Gastroesophageal sphincter (tissue), 4 donors: ENCODE results near the gene ACSF3. TPM values are rescaled to one million over a fixed set of nuclear protein-coding genes. Genes with fewer than 3 reads are reported as not detected.

ENCODE experiments used
- ATAC-seq: fragments of 150-250 bp; one replicate; pipeline ENCODE4 v1.9.1; 2016; ENCODE audit warnings: mild to moderate bottlenecking, moderate library complexity
- H3K27ac ChIP-seq, 4 donors: fragments of 200-600 bp; sonication (generic) in 3 of 4; 1 replicate in 3 of 4; 2 replicates in 1 of 4; pipeline ENCODE4 v1.5.1; 2016 to 2019
- H3K27me3 ChIP-seq: fragments of 200-600 bp; sonication (generic); one replicate; pipeline ENCODE4 v1.5.1; 2019
- H3K36me3 ChIP-seq, 2 donors: fragments of 200-600 bp; sonication (generic); one replicate each; pipeline ENCODE4 v1.5.1; 2019; ENCODE audit warnings: control low read depth in 1 of 2
- H3K4me1 ChIP-seq, 3 donors: fragments of 200-600 bp; sonication (generic); 1 replicate in 2 of 3; 2 replicates in 1 of 3; pipeline ENCODE4 v1.5.1; 2016 to 2019; ENCODE audit warnings: control low read depth in 2 of 3
- H3K4me3 ChIP-seq, 2 donors: fragments of 200-600 bp; sonication (generic); one replicate each; pipeline ENCODE4 v1.5.1; 2019; ENCODE audit warnings: mild to moderate bottlenecking in 1 of 2, moderate library complexity in 1 of 2
- H3K9me3 ChIP-seq, 3 donors: fragments of 200-600 bp; sonication (generic); one replicate each; pipeline ENCODE4 v1.5.1; 2017 to 2019; ENCODE audit warnings: control low read depth in 2 of 3
- CTCF ChIP-seq, 4 experiments: fragments of 200-600 bp in 2 of 4; fragments of 450-650 bp in 2 of 4; sonication (generic) in 1 of 4; IDR thresholded peaks; one replicate each; pipeline ENCODE4 v1.5.1; 2017 to 2019; ENCODE audit warnings: antibody characterized with exemption in 4 of 4, mild to moderate bottlenecking in 2 of 4, moderate library complexity in 2 of 4
- EP300 ChIP-seq: sonication (generic); formaldehyde crosslinking; IDR thresholded peaks from one replicate; pipeline ENCODE4 v1.6.1; 2017; ENCODE audit warnings: antibody characterized with exemption, mild to moderate bottlenecking
- POLR2A ChIP-seq, 2 donors: fragments of 450-650 bp; IDR thresholded peaks; one replicate each; pipeline ENCODE4 v1.6.1; 2017; ENCODE audit warnings: antibody characterized with exemption in 2 of 2, mild to moderate bottlenecking in 2 of 2, moderate library complexity in 1 of 2
- POLR2AphosphoS5 ChIP-seq: sonication (generic); formaldehyde crosslinking; IDR thresholded peaks from one replicate; pipeline ENCODE4 v1.6.1; 2017; ENCODE audit warnings: antibody characterized with exemption
- WGBS, 2 donors: methylation state at CpG; one replicate each; pipeline ENCODE4 v1.1.5; 2018; ENCODE audit warnings: low coverage in 1 of 2; 5-methylcytosine and 5-hydroxymethylcytosine counted together
- total RNA-seq, 4 donors: library from RNA; depleted of rRNA; stranded (reverse); fragments of >200 nt; gene quantifications; one replicate each; pipeline ENCODE4 v1.1.0, GENCODE V29; 2016

The ACSF3 gene
- total RNA-seq, 4 donors from 2014 or later: 14.5 to 33.8 (median 28.8) TPM

DNA sequence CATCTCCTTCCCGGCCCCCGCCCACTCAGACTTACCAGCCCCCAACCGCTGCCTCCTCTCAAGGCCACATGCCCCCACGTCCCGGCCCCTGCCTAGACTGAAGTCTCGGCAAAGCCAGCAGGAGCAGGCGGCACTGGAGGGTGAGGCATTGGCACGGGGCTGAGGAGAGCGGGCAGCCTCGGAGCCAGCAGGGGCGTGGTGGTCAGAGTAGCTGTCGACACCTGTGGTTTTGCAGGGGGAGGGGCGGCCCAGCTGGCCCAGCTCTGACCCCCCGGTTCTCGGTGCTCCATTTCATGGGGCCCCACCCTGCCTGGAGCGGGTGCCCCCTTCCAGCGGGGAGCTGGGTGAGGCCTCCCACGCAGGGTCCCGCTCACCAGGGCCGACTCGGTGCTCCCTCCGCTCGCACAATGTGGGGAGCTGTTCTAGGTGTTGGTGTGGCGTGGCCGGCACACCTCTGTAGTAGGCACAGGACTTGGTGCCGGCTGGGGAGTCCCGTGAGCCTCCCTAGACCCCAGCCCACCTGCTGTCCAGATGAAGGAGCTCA, 82.6 kb downstream of the ACSF3 start:
- Histone ChIP-seq H3K4me3 (no peak overlapping the region), H3K9me3 (no peaks in the 10 kb centered on the region), H3K27ac (no peak overlapping the region), H3K27me3 (peaks cover 90% of the 10 kb centered on the region), H3K36me3 (no peaks in the 10 kb centered on the region), H3K4me1 (peaks cover 0 to 10% (median 5%) of the 10 kb centered on the region in 3 donors)
- no peak for TF ChIP-seq CTCF (IDR thresholded peaks at IDR 0.05)
- TF ChIP-seq POLR2A (IDR thresholded peaks at IDR 0.05): no peak
- TF ChIP-seq EP300: no peak
- TF ChIP-seq POLR2AphosphoS5: no peak
- WGBS, 2 donors: no CpG with 5 or more reads among the region's 27 CpGs
- no peak for ATAC-seq

- Histone ChIP-seq H3K4me3 (no peak overlapping the region), H3K27me3 (peaks cover 90% of the 10 kb centered on the region), H3K36me3 (no peaks in the 10 kb centered on the region), H3K4me1 (peaks cover 0 to 5% (median under 1%) of the 10 kb centered on the region in 3 donors), H3K9me3 (no peaks in the 10 kb centered on the region), H3K27ac (no peak overlapping the region)
- TF ChIP-seq POLR2AphosphoS5 (no peak), EP300 (no peak), POLR2A (IDR thresholded peaks at IDR 0.05) (no peak)
- no CpG with 5 or more reads among the region's 9 CpGs for WGBS, 2 donors
- no peak for ATAC-seq
These were observed 83.1 kb downstream of the ACSF3 start for GRCh38 chr16:89176717-89177116.

GRCh38 chr16:89177501-89177900, 83.8 kb downstream of the ACSF3 start:
- Histone ChIP-seq H3K4me3 (no peak overlapping the region), H3K9me3 (no peaks in the 10 kb centered on the region), H3K27ac (no peak overlapping the region), H3K27me3 (peaks cover 89% of the 10 kb centered on the region), H3K4me1 (no peaks in the 10 kb centered on the region), H3K36me3 (no peaks in the 10 kb centered on the region)
- TF ChIP-seq POLR2AphosphoS5: no peak
- no peak for TF ChIP-seq POLR2A (IDR thresholded peaks at IDR 0.05)
- TF ChIP-seq CTCF (IDR thresholded peaks at IDR 0.05): no peak
- no peak for TF ChIP-seq EP300
- 44% methylated on average over 4 of the region's 12 CpGs; no CpG with 5 or more reads in 1 of the 2 donors for WGBS, 2 donors
- no peak for ATAC-seq

DNA sequence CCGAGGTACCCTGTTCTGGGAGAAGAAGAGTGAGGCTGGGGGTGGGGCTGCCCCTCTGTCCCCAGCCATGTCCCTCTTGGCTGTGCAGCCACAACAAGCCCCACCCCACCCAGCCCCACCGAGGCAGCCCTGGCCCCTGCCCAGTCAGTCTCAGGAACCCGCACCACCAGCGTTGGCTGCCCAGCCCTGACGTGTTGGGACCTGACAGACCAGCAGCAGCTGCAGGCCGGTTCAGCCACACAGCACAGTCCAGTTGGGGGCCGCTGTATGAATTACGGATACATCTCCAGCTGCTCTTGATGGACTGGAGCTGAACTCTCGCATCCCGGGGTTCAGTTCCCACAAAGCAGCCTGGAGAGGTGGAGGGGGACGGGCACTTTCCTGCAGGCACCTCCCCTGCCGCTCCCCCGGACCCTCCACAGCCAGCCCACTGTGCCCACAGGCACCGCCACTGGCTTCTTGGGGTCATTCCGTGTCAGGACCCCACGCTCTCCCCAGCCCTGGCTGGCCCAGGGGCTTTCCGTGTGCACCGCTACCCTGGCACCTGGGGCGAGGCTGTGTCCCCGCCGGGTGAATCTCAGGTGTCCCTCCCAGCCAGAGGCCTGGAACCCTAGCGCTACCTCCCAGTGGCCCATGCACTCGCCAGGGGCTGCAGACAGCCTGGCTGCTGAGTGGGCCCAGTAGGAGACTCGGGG, 84.9 kb downstream of the ACSF3 start:
- Histone ChIP-seq H3K4me3 (no peak overlapping the region), H3K9me3 (no peaks in the 10 kb centered on the region), H3K4me1 (no peaks in the 10 kb centered on the region), H3K27me3 (peaks cover 93% of the 10 kb centered on the region), H3K36me3 (no peaks in the 10 kb centered on the region), H3K27ac (no peak overlapping the region)
- TF ChIP-seq EP300: no peak
- TF ChIP-seq POLR2AphosphoS5: no peak
- no peak for TF ChIP-seq POLR2A (IDR thresholded peaks at IDR 0.05)
- no peak for TF ChIP-seq CTCF (IDR thresholded peaks at IDR 0.05)
- ATAC-seq: no peak
- WGBS, 2 donors: no CpG with 5 or more reads among the region's 24 CpGs

- TF ChIP-seq CTCF (IDR thresholded peaks at IDR 0.05): no peak
- no peak for TF ChIP-seq POLR2A (IDR thresholded peaks at IDR 0.05)
- TF ChIP-seq POLR2AphosphoS5: no peak
- no peak for TF ChIP-seq EP300
- WGBS, 2 donors: 82% methylated on average over 5 of the region's 19 CpGs; no CpG with 5 or more reads in 1 of the 2 donors
- H3K4me3 ChIP-seq: no peak overlapping the region
- H3K27me3 ChIP-seq: peaks cover 93% of the 10 kb centered on the region
- no peaks in the 10 kb centered on the region for H3K36me3 ChIP-seq
- no peaks in the 10 kb centered on the region for H3K4me1 ChIP-seq
- H3K9me3 ChIP-seq: no peaks in the 10 kb centered on the region
- no peak overlapping the region for H3K27ac ChIP-seq
- no peak for ATAC-seq
These were observed 85.5 kb downstream of the ACSF3 start for GRCh38 chr16:89179148-89179484.
